Measurements from ENCODE around the gene PLEK2.

PLEK2 gene

DNA sequence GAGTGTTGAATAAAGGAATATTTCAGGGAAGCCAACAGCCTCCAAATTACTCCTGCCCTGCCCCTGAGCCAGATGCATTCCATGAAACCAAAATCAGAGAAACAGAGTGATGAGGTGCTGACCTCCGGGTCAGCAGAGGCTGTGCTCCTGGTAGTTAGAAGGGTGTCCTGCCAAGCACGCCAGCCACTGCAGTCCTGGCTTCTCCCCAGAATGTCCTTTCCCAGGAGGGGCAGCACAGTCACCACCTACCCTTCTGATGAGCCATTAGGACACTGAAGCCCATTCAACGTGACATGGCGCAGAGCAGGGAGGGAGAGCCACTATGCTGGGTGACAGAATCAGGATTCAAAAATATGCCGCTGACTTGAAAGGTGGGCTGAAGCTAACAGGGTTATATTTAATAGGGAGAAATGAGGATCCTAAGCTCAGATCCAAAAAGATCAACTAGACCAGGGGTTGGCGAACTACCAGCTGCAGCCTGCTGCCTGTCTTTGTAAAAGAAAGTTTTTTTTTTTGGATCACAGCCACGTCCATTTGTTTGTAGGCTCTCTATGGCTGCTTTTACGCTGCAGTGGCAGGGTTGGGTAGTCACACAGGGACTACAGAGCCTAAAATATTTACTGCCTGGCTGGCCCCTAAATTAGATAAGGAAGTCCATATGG, 34.5 kb upstream of the PLEK2 start:
- Histone ChIP-seq H3K9ac (no peak overlapping the region), H3K27ac (no peak overlapping the region), H3K36me3 (ENCODE audit: insufficient read depth) (no peaks in the 10 kb centered on the region), H3K4me1 (ENCODE audit: low read depth, poor library complexity, severe bottlenecking) (no peaks in the 10 kb centered on the region), H2AFZ (ENCODE audit: low read depth) (no peak overlapping the region), H4K20me1 (ENCODE audit: insufficient read depth) (no peaks in the 10 kb centered on the region), H3K4me3 (IDR thresholded peaks at IDR 0.05; ENCODE audit: insufficient read depth, low read depth, low read length) (no peak overlapping the region), H3K4me2 (no peak overlapping the region), H3K27me3 (ENCODE audit: insufficient read depth, low read depth) (no peaks in the 10 kb centered on the region), H3K79me2 (ENCODE audit: insufficient read depth, low read depth) (no peaks in the 10 kb centered on the region)
- TF ChIP-seq, protein P1, sequence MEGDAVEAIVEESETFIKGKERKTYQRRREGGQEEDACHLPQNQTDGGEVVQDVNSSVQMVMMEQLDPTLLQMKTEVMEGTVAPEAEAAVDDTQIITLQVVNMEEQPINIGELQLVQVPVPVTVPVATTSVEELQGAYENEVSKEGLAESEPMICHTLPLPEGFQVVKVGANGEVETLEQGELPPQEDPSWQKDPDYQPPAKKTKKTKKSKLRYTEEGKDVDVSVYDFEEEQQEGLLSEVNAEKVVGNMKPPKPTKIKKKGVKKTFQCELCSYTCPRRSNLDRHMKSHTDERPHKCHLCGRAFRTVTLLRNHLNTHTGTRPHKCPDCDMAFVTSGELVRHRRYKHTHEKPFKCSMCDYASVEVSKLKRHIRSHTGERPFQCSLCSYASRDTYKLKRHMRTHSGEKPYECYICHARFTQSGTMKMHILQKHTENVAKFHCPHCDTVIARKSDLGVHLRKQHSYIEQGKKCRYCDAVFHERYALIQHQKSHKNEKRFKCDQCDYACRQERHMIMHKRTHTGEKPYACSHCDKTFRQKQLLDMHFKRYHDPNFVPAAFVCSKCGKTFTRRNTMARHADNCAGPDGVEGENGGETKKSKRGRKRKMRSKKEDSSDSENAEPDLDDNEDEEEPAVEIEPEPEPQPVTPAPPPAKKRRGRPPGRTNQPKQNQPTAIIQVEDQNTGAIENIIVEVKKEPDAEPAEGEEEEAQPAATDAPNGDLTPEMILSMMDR (conservative IDR thresholded peaks at IDR 0.05; ENCODE audit: low read depth, low read length): no peak

DNA sequence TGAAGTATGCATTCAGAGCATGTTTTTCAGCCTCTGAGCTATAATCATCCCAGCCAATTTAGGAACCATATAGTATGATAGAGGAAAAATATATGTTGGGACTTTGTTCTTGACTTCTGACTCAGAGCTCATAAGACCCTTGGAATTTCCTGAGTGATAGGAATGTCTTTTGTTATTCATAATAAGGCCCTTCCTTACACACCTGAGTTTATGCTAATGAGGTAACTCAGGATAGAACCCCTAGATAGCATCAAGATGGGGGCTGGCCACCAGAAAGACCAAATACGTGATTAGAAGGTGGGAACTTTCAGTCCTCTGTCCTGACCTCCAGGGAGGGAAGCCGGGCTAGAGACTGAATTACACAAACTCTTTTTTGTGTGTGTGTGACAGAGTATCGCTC, 32.4 kb upstream of the PLEK2 start:
- H3K27ac ChIP-seq: no peak overlapping the region

DNA sequence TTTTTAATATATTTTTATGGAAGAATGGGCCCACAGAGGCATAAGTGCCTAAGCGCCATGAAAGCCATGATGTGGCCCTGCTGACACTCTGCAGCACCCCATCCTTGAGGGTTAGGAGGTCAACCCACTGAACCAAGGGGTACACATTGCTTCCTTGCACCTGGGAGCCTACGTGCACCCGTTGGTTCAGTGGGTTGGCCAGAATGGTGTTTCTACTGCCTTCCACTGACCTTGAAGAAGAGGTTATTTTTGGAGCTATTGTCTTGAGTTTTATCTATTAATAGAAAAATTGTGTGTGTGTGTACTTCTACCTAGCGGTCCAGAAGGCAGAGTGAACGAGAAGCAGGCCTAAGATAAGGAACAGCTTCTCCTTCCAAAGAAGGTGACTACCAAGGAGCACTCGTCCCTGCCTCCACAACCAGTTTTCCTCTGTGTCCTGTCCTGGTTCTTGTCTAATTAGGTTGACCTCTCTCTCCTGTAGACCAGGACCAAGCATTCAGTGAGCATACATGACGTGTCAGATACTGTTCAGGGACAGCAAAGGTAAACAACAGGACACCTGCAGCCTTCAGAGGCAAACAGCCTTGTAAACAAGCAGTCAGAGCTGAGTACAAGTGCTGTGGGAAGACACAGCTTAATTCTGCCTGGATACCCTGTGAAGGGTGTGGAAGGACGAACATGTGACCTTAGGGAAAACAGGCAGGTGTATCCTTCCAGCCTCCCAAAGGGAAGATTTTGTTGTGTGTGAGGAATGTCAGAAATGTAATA, 30.4 kb upstream of the PLEK2 start:
- no peaks in the 10 kb centered on the region for H4K20me1 ChIP-seq (ENCODE audit: insufficient read depth)
- no peak overlapping the region for H3K4me3 ChIP-seq (IDR thresholded peaks at IDR 0.05; ENCODE audit: insufficient read depth, low read depth, low read length)
- no peak overlapping the region for H3K4me2 ChIP-seq
- H2AFZ ChIP-seq (ENCODE audit: low read depth): no peak overlapping the region
- H3K36me3 ChIP-seq (ENCODE audit: insufficient read depth): no peaks in the 10 kb centered on the region
- no peak overlapping the region for H3K27ac ChIP-seq
- no peak overlapping the region for H3K9ac ChIP-seq
- TF ChIP-seq, protein P1 (conservative IDR thresholded peaks at IDR 0.05; ENCODE audit: low read depth, low read length): no peak
- no peaks in the 10 kb centered on the region for H3K27me3 ChIP-seq (ENCODE audit: insufficient read depth, low read depth)
- H3K79me2 ChIP-seq (ENCODE audit: insufficient read depth, low read depth): no peaks in the 10 kb centered on the region
- H3K4me1 ChIP-seq (ENCODE audit: low read depth, poor library complexity, severe bottlenecking): no peaks in the 10 kb centered on the region

More for the DNA sequence above, 32.4 kb upstream of the PLEK2 start:
- H2AFZ ChIP-seq (ENCODE audit: low read depth): no peak overlapping the region
- no peak overlapping the region for H3K4me2 ChIP-seq
- no peaks in the 10 kb centered on the region for H3K36me3 ChIP-seq (ENCODE audit: insufficient read depth)
- H3K27me3 ChIP-seq (ENCODE audit: insufficient read depth, low read depth): no peaks in the 10 kb centered on the region
- no peaks in the 10 kb centered on the region for H3K4me1 ChIP-seq (ENCODE audit: low read depth, poor library complexity, severe bottlenecking)
- H3K4me3 ChIP-seq (IDR thresholded peaks at IDR 0.05; ENCODE audit: insufficient read depth, low read depth, low read length): no peak overlapping the region
- no peaks in the 10 kb centered on the region for H3K79me2 ChIP-seq (ENCODE audit: insufficient read depth, low read depth)
- TF ChIP-seq, protein P1 (conservative IDR thresholded peaks at IDR 0.05; ENCODE audit: low read depth, low read length): no peak
- no peak overlapping the region for H3K9ac ChIP-seq
- H4K20me1 ChIP-seq (ENCODE audit: insufficient read depth): no peaks in the 10 kb centered on the region

DNA sequence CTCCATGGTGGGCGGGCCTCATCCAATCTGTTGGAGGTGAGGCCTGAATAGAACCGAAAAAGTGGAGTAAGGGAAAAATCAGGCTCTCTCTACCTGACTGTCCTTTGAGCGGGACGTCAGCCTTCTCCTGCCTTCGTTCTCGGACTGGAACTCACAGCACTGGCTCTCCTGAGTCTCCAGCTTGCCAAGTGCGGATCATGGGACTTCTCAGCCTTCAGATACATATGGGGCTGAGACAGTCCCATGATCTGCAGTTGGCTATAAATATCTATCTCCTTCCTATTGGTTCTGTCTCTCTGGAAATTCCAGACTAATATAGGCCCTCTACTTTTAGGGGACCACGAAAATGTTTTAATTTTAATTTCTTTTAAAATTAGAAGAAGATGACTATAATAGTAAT, 29.7 kb upstream of the PLEK2 start:
- Histone ChIP-seq H2AFZ (ENCODE audit: low read depth) (no peak overlapping the region), H3K9ac (no peak overlapping the region), H3K27ac (no peak overlapping the region), H3K27me3 (ENCODE audit: insufficient read depth, low read depth) (no peaks in the 10 kb centered on the region), H4K20me1 (ENCODE audit: insufficient read depth) (no peaks in the 10 kb centered on the region), H3K36me3 (ENCODE audit: insufficient read depth) (no peaks in the 10 kb centered on the region), H3K4me2 (no peak overlapping the region), H3K4me1 (ENCODE audit: low read depth, poor library complexity, severe bottlenecking) (no peaks in the 10 kb centered on the region), H3K79me2 (ENCODE audit: insufficient read depth, low read depth) (no peaks in the 10 kb centered on the region), H3K4me3 (IDR thresholded peaks at IDR 0.05; ENCODE audit: insufficient read depth, low read depth, low read length) (no peak overlapping the region)
- TF ChIP-seq, protein P1 (conservative IDR thresholded peaks at IDR 0.05; ENCODE audit: low read depth, low read length): no peak

Measured in KMS-11 (cell line).